K562 (cell line): Measurements from ENCODE around the gene SPTLC2.

Experiments
- CTCF ChIP-seq, 3 experiments: IDR thresholded peaks in 2 of 3; conservative IDR thresholded peaks in 1 of 3; 2 replicates each; pipeline ENCODE4 v1.5.1; 2011 to 2012; ENCODE audit warnings: low read length in 3 of 3, mild to moderate bottlenecking in 3 of 3, control low read depth in 2 of 3, improper control_type of control experiment in 1 of 3, inconsistent platforms in 1 of 3, low read depth in 1 of 3, mixed read lengths in 1 of 3, moderate library complexity in 1 of 3; ENCODE audit not compliant: insufficient read depth in 2 of 3
- ERF ChIP-seq: fragments of 450-650 bp; formaldehyde crosslinking; IDR thresholded peaks from 2 replicates; pipeline ENCODE4 v1.4.0; 2020; ENCODE audit warnings: mild to moderate bottlenecking, mixed read lengths
- ETV6 ChIP-seq, 3 experiments: fragments of 150-350 bp in 1 of 3; sonication (generic) in 1 of 3; formaldehyde crosslinking in 1 of 3; IDR thresholded peaks; 2 replicates each; pipeline versions ENCODE4 v1.6.1 to v1.8.0; 2014 to 2022; ENCODE audit warnings: borderline replicate concordance in 2 of 3, low read depth in 2 of 3, antibody characterized with exemption in 1 of 3, low read length in 1 of 3, mild to moderate bottlenecking in 1 of 3, missing genetic modification reagents in 1 of 3
- ILF3 ChIP-seq: fragments of 450-650 bp; IDR thresholded peaks from 2 replicates; pipeline ENCODE4 v1.6.1; 2018; ENCODE audit warnings: antibody characterized with exemption, mild to moderate bottlenecking, moderate library complexity, borderline replicate concordance
- L3MBTL2 ChIP-seq: fragments of 450-650 bp; IDR thresholded peaks from 2 replicates; pipeline ENCODE4 v1.6.1; 2016; ENCODE audit warnings: mild to moderate bottlenecking, moderate library complexity
- MYC ChIP-seq, 2 experiments: fragments of 250-450 bp in 1 of 2; sonication (Bioruptor Pico) in 1 of 2; IDR thresholded peaks; 2 replicates each; pipeline versions ENCODE4 v1.5.1 to v1.6.1; 2012 to 2021; ENCODE audit warnings: low read depth in 2 of 2, borderline replicate concordance in 1 of 2, improper control_type of control experiment in 1 of 2, low read length in 1 of 2, mild to moderate bottlenecking in 1 of 2, moderate library complexity in 1 of 2
- SMARCA5 ChIP-seq: fragments of 450-650 bp; IDR thresholded peaks from 2 replicates; pipeline ENCODE4 v1.6.1; 2016
- ZNF274 ChIP-seq: IDR thresholded peaks from 2 replicates; pipeline ENCODE4 v1.6.1; 2011; ENCODE audit warnings: low read depth, mild to moderate bottlenecking, low read length, moderate library complexity, borderline replicate concordance
- ZNF3 ChIP-seq: fragments of 250-450 bp; sonication (Bioruptor Pico); IDR thresholded peaks from 2 replicates; pipeline ENCODE4 v1.5.0; 2021; ENCODE audit warnings: mild to moderate bottlenecking, moderate library complexity
- ZNF41 ChIP-seq: fragments of 250-450 bp; sonication (Bioruptor Pico); conservative IDR thresholded peaks from 2 replicates; pipeline ENCODE4 v1.4.0; 2020; ENCODE audit warnings: mild to moderate bottlenecking

- TF ChIP-seq SMARCA5 (no peak), CTCF (IDR thresholded peaks at IDR 0.05 in 2 of 3, conservative IDR thresholded peaks at IDR 0.05 in 1 of 3; ENCODE audit: insufficient read depth in 2 of 3, low read depth in 1 of 3, low read length in 3 of 3) (peak in 1 of 3 experiments; percentile 7; a peak in 1 of 6 replicates), MYC (IDR thresholded peaks at IDR 0.05; ENCODE audit: low read depth, low read length) (no peak), MYC (CRISPR knock-in tag; IDR thresholded peaks at IDR 0.05; ENCODE audit: borderline replicate concordance, low read depth) (no peak), ZNF41 (no peak), ETV6 (IDR thresholded peaks at IDR 0.05; ENCODE audit: borderline replicate concordance in 1 of 2, low read depth in 2 of 2, low read length in 1 of 2) (no peak), ETV6 (CRISPR knock-in tag; IDR thresholded peaks at IDR 0.05; ENCODE audit: borderline replicate concordance) (no peak), ILF3 (no peak), L3MBTL2 (no peak), ZNF3 (CRISPR knock-in tag) (no peak), ZNF274 (no peak), ERF (CRISPR knock-in tag) (no peak)
These were observed 158.8 kb downstream of the SPTLC2 start, which contains the start of the genes AHSA1 and VIPAS39 for GRCh38 chr14:77457522-77458248.
